Measurements from ENCODE around the gene CHST9. TPM values are rescaled to one million over a fixed set of nuclear protein-coding genes. Genes with fewer than 3 reads are reported as not detected.
"Not testable (repeated sequence)": the region's sequence is repeated elsewhere in the genome, so short reads cannot be mapped to it uniquely, and the experiment has no call there.

The CHST9 gene
- polyA plus RNA-seq, 1 donor from 2014 or later = not detected

DNA sequence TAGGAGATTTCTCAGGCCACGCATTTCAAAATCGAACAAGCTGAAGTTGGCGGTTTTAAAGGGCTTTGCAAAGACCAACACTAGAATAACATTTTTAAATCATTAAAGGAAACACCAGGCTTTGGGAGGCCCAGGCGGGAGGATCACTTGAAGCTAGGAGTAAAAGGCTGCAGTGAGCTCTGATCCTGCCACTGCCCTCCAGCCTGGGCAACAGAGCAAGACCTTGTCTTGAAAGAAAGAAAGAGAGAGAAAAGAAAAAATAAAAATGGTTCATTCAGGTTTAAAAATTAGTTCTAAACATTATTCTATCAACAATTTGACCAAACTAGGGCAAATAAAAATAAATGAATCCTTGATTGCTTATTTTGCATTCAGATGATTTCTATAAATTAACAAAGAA lies 789 bp upstream of the CHST9 start:
- Mint-ChIP-seq H3K4me3 (no peak overlapping the region), H3K9me3 (peaks cover 0 to 6% (median 4%) of the 10 kb centered on the region in 3 donors), H3K4me1 (peaks cover 0 to 2% (median 0%) of the 10 kb centered on the region in 3 donors), H3K27ac (no peak overlapping the region), H3K27me3 (peaks cover 15% of the 10 kb centered on the region), H3K36me3 (no peaks in the 10 kb centered on the region)

DNA sequence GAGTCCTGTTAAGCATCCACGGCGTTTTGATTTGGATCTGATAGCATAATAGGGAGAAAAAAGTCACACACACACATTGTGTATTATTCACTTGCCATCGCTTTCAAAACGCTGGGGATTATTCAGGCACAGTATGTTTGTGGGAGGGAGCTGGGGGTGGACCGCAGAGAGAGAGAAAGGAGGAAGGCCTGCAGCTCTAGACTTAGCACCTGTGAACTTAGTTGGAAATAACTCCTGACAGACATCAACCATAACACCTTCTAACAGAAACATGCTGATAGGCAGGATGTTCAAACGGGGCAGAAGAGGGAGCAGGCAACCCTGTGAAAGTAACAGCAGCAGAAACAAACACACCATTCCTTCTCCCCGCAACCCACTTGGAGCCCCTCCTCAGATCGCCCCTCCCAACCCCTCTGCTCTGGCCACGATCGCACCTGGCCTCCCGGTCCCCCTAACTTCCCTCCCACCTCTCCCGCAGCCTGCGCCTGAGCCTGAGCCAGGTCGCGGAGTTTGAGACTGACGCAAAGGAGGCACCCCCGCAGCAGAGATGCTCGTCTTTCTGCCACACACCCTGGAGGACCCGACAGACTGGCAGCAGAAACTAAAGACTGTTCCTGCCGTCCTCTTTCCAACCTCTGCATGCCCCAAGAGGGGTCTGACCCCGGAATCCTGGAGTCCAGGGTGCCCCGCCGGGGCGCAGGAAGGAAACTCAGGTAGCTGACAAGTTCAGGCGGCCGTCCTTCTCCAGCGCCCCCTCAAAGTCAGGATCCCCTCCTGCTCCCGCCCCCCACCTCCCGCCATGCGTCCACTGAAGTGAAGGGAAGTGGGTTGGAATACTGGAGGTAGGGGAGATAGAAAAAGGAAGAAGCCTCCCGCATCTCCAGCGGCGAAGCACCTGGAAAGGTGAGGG lies 738 bp downstream of the CHST9 start:
- Mint-ChIP-seq H3K4me3 (peak overlapping the region in 1 of 4 donors; percentile 66), H3K36me3 (no peaks in the 10 kb centered on the region), H3K9me3 (peaks cover 0 to 6% (median 4%) of the 10 kb centered on the region in 3 donors), H3K27me3 (peaks cover 15% of the 10 kb centered on the region), H3K4me1 (peaks cover 0 to 2% (median 0%) of the 10 kb centered on the region in 3 donors), H3K27ac (no peak overlapping the region)

GRCh38 chr18:27181726-27182125 lies 3.4 kb downstream of the CHST9 start:
- Mint-ChIP-seq H3K9me3 (peaks cover 0 to 6% (median 0%) of the 10 kb centered on the region in 3 donors), H3K27me3 (peaks cover 15% of the 10 kb centered on the region), H3K4me3 (no peak overlapping the region), H3K4me1 (peaks cover 0 to 2% (median 0%) of the 10 kb centered on the region in 3 donors), H3K27ac (no peak overlapping the region), H3K36me3 (no peaks in the 10 kb centered on the region)

GRCh38 chr18:27178424-27178823 lies 6.7 kb downstream of the CHST9 start:
- Mint-ChIP-seq H3K9me3 (no peaks in the 10 kb centered on the region), H3K4me3 (no peak overlapping the region), H3K4me1 (no peaks in the 10 kb centered on the region), H3K27ac (no peak overlapping the region), H3K27me3 (peaks cover 2% of the 10 kb centered on the region), H3K36me3 (no peaks in the 10 kb centered on the region)

DNA sequence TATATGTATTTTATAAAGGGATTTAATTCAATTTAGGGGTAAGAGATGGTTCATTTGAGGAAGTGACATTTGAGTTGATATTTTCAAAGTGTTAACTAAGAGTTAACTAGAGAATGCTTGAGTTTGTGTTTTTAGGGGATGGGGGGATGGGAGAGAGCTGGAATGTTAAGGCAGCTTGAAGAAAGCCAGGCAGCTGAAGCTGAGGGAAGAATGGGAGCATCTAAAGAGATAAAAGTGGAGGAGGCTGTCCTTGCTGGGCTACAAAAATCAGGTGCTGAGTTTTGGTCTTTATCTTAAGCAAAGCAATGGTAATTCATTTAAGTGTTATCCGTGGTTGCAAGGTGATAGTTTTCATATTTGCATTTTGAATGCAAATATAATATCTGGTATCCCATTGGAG lies 9.2 kb downstream of the CHST9 start:
- H3K27ac Mint-ChIP-seq = no peak overlapping the region
- no peaks in the 10 kb centered on the region for H3K4me1 Mint-ChIP-seq
- no peaks in the 10 kb centered on the region for H3K9me3 Mint-ChIP-seq
- H3K4me3 Mint-ChIP-seq = no peak overlapping the region
- H3K27me3 Mint-ChIP-seq = no peaks in the 10 kb centered on the region
- H3K36me3 Mint-ChIP-seq = no peaks in the 10 kb centered on the region

DNA sequence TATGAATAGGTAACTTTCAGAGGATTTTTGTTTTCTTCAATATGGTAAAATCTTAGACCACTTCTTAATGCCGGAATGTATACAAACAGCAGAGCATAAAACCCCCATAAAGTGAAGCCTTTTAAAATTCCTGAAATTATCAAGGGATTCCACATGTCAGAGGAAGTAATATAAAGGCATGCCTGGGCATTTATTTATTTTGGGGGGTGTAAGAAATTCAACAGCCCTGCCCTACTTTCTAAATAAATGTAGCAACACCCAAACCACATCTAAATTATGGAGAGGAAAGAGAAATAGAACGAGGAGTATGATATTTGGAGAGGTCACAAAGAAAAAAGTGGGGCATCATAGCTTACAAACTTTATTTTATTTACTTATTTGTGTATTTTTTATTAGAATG lies 9.9 kb downstream of the CHST9 start:
- H3K27ac Mint-ChIP-seq = no peak overlapping the region
- no peaks in the 10 kb centered on the region for H3K4me1 Mint-ChIP-seq
- H3K36me3 Mint-ChIP-seq = no peaks in the 10 kb centered on the region
- H3K27me3 Mint-ChIP-seq = no peaks in the 10 kb centered on the region
- no peak overlapping the region for H3K4me3 Mint-ChIP-seq
- H3K9me3 Mint-ChIP-seq = no peaks in the 10 kb centered on the region

GRCh38 chr18:27171993-27172392 lies 13.1 kb downstream of the CHST9 start:
- no peaks in the 10 kb centered on the region for H3K36me3 Mint-ChIP-seq
- no peaks in the 10 kb centered on the region for H3K4me1 Mint-ChIP-seq
- H3K4me3 Mint-ChIP-seq = no peak overlapping the region
- H3K27ac Mint-ChIP-seq = no peak overlapping the region
- peaks cover 0 to 2% (median 0%) of the 10 kb centered on the region in 3 donors for H3K9me3 Mint-ChIP-seq
- no peaks in the 10 kb centered on the region for H3K27me3 Mint-ChIP-seq

DNA sequence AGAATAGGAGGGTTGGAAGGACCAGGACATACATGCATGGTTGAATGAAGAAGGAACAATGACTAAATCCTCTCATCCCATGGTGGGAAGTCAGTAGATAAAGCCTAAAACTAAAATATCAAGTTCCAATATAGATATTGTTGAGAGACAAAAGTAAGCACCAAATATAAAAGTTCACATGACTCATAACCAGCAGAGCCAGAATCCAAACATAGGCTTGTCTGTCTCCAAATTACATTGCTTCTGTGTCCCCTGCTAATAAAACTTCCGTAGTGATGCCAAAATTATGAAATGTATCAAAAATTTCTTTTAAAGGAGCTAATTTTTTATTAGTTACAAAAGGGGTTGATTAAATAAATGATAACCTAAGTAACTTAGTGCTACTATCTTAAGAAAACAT lies 19.7 kb downstream of the CHST9 start:
- Mint-ChIP-seq H3K4me3 (no peak overlapping the region), H3K9me3 (peaks cover 5% of the 10 kb centered on the region in 3 donors), H3K36me3 (no peaks in the 10 kb centered on the region), H3K27me3 (no peaks in the 10 kb centered on the region), H3K27ac (no peak overlapping the region), H3K4me1 (no peaks in the 10 kb centered on the region)

DNA sequence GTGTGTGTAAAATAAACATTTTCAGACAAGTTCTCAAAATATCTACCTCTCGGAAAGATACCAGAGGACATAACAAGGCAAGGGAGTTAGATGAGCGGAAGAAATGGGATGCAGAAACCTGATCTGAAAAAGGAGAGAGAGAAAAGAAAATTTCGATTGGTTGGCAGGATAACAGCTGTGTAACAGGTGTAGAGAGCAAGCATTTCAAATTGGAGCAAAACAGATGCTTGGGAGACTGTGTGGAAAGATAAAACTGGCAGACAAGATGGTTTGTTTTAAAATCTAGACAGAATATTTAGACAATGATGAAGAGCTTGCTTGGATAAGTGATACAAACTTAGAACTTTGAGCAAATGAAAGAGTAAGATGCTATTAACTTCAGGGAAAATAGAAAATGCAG lies 20.2 kb downstream of the CHST9 start:
- no peak overlapping the region for H3K4me3 Mint-ChIP-seq
- H3K36me3 Mint-ChIP-seq = no peaks in the 10 kb centered on the region
- H3K4me1 Mint-ChIP-seq = no peaks in the 10 kb centered on the region
- peaks cover 5% of the 10 kb centered on the region in 3 donors for H3K9me3 Mint-ChIP-seq
- no peaks in the 10 kb centered on the region for H3K27me3 Mint-ChIP-seq
- H3K27ac Mint-ChIP-seq = no peak overlapping the region

DNA sequence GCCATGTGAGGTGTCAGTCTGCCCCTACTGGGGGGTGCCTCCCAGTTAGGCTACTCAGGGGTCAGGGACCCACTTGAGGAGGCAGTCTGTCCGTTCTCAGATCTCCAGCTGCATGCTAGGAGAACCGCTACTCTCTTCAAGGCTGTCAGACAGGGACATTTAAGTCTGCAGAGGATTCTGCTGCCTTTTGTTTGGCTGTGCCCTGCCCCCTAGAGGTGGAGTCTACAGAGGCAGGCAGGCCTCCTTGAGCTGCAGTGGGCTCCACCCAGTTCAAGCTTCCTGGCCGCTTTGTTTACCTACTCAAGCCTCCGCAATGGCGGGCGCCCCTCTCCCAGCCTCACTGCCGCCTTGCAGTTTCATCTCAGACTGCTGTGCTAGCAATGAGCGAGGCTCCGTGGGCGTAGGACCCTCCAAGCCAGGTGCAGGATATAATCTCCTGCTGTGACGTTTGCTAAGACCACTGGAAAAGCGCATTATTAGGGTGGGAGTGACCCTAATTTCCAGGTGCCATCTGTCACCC lies 21.9 kb downstream of the CHST9 start:
- not testable (repeated sequence) for H3K27ac Mint-ChIP-seq

DNA sequence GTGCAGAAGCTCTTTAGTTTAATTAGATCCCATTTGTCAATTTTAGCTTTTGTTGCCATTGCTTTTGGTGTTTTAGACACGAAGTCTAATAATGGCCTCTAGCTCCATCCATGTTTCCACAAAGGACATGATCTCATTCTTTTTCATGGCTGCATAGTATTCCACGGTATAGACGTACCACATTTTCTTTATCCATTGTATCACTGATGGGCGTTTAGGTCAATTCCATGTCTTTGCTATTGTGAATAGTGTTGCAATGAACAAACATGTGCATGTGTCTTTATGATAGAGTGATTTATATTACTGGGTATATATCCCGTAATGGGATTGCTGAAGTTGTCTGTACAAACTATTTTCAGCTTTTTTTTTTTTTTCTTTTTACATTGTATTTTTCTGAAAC lies 35.9 kb downstream of the CHST9 start:
- not testable (repeated sequence) for H3K36me3 Mint-ChIP-seq, H3K4me1 Mint-ChIP-seq, H3K9me3 Mint-ChIP-seq, H3K27ac Mint-ChIP-seq, H3K4me3 Mint-ChIP-seq, H3K27me3 Mint-ChIP-seq

More for the DNA sequence above, 21.9 kb downstream of the CHST9 start:
- not testable (repeated sequence) for H3K9me3 Mint-ChIP-seq, H3K36me3 Mint-ChIP-seq, H3K4me1 Mint-ChIP-seq, H3K27me3 Mint-ChIP-seq, H3K4me3 Mint-ChIP-seq

DNA sequence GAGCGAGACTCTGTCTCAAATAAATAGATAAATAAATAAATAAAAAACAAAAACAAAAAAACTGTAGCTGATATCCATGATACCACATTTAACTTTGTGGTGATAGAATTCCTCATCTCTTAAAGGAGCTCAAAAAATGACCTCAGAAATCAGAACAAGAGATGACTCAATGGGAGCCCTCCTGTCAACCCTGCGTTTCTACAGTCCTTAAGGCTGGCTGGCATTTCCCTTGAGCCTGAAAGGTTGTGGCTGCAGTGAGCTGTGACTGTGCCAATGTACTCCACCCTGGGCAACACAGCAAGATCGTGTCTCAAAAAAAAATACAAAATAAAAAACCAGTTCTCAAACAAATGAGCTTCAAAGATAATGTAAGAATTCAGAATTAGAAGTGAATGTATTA lies 40.4 kb downstream of the CHST9 start:
- Mint-ChIP-seq H3K4me3 (no peak overlapping the region), H3K36me3 (no peaks in the 10 kb centered on the region), H3K27me3 (no peaks in the 10 kb centered on the region), H3K27ac (no peak overlapping the region), H3K9me3 (peaks cover 0 to 2% (median 0%) of the 10 kb centered on the region in 3 donors), H3K4me1 (no peaks in the 10 kb centered on the region)

DNA sequence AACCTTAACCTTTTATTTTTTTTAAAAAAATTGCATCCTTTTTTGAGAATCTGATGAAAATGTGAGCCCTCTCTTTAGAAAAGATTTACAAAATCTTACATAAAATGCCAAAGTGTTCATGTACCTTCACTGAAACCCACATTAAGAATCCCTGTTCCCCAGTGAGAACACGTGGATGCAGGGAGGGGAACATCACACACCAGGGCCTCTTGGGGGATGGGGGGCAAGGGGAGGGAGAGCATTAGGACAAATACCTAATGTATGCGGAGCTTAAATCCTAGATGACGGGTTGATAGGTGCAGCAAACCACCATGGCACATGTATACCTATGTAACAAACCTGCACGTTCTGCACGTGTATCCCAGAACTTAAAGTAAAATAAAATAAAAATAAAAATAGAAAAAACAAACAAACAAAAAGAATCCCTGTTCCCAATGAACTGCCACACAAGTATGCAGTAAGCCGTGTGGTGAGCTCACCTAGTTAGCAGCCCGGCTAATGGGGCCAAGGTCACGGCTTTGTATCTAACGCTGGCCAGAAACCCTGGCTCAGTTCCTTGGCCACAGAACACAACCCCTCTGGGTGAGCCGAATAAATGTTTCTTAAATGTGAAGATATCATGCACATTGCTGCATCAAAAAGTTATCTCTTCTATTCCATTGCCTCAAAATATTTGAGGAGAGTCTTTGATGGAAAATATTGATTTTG lies 41.4 kb downstream of the CHST9 start:
- no peaks in the 10 kb centered on the region for H3K36me3 Mint-ChIP-seq
- no peak overlapping the region for H3K4me3 Mint-ChIP-seq
- no peaks in the 10 kb centered on the region for H3K4me1 Mint-ChIP-seq
- no peak overlapping the region for H3K27ac Mint-ChIP-seq
- H3K9me3 Mint-ChIP-seq = peaks cover 0 to 2% (median 0%) of the 10 kb centered on the region in 3 donors
- no peaks in the 10 kb centered on the region for H3K27me3 Mint-ChIP-seq

DNA sequence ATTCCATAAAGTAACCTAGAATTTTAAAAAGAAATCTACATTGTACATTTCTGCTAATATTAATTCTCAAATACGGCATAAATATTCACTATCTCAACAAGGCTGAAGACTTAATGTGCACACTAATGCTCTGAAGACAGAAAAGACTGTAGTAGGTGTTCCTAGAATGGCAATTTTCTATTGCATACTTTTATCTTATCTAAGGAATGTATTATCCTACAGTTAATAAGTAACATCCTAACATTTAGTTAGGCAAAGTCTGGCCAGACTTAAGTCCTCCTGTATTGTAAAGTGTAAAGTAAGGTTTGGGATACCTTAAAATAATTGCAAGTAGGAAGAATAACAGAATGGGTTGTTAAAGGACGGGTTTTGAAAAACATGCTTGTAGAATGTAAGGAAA lies 42.2 kb downstream of the CHST9 start:
- H3K27me3 Mint-ChIP-seq = no peaks in the 10 kb centered on the region
- no peak overlapping the region for H3K27ac Mint-ChIP-seq

GRCh38 chr18:27141876-27142275 lies 43.2 kb downstream of the CHST9 start:
- Mint-ChIP-seq H3K36me3 (no peaks in the 10 kb centered on the region), H3K27ac (no peak overlapping the region), H3K27me3 (no peaks in the 10 kb centered on the region), H3K9me3 (no peaks in the 10 kb centered on the region), H3K4me1 (no peaks in the 10 kb centered on the region), H3K4me3 (no peak overlapping the region)

More for the DNA sequence above, 42.2 kb downstream of the CHST9 start:
- no peak overlapping the region for H3K4me3 Mint-ChIP-seq
- peaks cover 0 to under 1% (median 0%) of the 10 kb centered on the region in 3 donors for H3K9me3 Mint-ChIP-seq
- no peaks in the 10 kb centered on the region for H3K36me3 Mint-ChIP-seq
- H3K4me1 Mint-ChIP-seq = no peaks in the 10 kb centered on the region

Data from IgD-negative memory B cell (primary cell).